Mucosa of gallbladder (tissue), 1 donor: ENCODE results near the gene RASSF4. TPM values are rescaled to one million over a fixed set of nuclear protein-coding genes. Genes with fewer than 3 reads are reported as not detected.

Experiments
- DNase-seq: peaks from one replicate; pipeline ENCODE4 v3.0.0-alpha.2; 2020; ENCODE audit warnings: low spot score
- total RNA-seq: library from RNA; stranded (reverse); gene quantifications from one replicate; pipeline ENCODE4 v1.2.1, GENCODE V29; 2021
- donor health status: DM: no; HTN: no; CAD: no.

The RASSF4 gene
- total RNA-seq, 1 donor from 2014 or later: 41.9 TPM

DNA sequence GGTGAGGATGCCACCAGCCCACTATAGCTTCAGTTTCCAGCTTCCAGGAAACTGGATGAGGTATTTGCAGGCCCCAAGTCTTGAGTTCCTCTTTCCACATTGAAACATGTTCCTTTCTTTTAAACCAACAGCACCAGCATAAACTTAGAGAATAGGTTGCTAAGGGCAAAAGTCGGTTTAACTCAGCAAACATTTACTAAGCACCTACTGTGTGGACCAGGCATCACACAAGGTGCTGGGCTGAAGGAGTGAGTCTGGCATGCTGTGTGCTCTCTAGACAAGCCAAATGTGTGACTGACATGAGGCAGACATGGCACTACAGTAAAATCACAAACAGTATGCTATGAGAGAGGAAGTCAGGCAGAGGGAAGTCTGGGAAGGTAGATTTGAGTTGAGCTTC lies 11.0 kb upstream of the RASSF4 start:
- DNase-seq: no peak

DNA sequence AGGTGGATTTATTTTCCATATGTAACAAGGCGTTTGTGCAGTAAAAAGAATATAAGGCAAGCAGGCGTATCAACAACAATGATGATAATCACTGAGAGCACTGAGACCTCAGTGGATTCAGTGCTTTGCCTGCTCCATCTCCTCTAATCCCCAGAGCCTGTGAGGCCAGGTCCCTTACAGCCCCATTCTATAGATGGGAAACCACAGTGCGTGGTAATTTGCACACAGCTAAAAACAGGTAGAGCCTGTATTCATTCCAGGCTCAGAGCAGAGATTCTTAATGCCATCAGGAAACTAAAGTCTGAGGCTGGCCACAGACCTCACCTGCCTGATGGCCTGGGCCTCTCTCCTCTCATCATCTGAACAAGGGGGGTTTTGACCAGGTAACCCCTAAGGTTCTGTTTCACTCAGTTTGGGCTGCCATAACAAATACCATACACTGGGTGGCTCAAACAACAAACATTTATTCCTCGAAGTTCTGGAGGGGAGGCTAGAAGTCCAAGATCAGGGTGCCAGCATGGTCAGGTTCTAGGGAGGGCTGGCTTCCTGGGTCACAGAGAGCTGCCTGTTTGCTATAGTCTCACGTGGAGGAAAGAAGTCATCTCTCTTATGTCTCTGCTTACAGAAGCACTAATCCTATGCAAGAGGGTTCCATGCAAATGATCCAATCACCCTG lies 10.3 kb upstream of the RASSF4 start:
- DNase-seq: no peak

DNA sequence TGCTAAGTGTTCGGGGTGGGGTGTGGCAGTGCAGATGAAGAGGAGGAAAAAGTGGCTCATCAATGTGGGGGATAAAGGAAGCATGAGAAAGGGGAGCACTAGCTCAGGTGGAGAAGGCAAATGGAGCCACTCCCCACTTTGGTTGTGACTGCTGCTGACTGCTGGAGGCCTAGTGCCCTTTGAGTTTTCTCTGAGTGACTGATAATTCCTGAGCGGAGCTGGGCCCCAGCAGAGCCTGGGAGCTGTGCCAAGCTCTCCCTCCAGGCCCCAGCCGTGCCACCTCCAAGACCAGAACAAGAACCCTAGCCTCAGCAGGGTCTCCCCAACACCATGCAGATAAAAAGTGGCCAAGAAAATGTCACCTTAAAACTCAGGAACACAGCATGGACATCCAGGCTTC lies 9.7 kb upstream of the RASSF4 start:
- DNase-seq: no peak

DNA sequence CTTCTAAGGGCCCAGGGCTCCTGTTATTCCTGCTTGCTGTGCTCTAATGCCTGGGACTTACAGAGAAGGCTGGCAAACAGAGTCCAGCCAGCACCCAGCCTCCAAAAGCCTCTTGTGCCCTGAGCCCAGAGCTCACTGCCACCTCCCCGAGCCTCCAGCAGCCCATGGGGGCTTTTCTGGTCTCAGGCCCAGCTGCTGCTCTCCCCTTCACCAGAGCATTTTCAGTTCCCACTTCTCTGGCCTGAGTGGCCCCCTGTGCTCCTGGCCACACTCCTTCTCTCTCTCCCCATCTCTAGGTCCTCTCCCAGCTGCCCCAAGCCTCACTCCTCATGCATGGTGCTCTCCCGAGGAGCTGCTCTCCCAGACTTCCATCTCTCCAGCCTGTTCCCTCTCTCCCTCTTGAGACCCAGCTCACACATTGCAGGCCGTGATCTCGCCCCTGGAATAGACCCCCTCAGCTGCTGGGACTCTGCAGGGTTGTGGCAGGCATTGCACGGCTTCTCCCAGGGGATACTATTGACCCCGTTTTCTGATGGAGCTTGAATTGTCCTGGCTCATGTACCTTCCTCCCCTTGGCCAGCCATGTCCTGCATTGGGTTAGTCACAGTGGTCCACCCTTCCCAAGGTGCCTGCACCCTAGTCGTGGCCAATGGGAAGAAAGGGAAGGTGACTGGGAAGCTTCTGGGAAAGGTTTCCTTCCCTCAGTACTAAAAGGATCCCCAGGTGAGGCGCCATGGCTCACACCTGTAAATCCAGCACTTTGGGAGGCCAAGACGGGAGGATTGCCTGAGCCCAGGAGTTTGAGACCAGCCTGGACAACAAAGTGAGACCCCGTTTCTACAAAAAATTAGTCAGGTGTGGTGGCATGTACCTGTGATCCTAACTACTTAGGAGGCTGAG lies 9.0 kb upstream of the RASSF4 start:
- no peak for DNase-seq

DNA sequence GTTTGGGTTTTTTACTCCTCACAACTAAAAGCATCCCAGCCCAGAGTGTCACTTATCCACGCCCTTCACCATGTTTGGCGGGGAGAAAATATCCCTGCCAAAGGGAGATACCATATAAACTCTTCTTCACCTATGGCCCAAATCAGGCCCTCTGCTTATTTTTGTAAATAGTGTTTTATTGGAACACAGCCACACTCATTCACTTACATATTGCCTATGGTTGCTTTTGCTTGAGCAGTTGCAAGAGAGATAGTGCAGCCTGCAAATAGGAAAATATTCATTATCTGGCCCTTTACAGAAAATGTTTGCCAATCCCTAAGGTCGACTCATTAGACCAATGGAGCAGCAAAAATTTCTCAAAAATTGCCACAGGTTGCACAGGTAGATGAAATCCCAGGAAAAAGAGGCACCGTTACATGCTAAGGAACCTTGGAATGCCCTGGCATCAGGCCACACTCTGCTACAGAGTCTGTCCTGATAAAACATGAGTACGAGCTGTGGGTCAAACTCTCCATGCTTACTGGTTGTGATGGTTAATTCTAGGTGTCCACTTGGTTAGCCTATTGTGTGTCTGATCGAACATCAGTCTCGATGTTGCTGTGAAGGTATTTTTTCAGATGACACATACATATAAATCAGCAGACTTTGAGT lies 7.9 kb upstream of the RASSF4 start:
- no peak for DNase-seq

DNA sequence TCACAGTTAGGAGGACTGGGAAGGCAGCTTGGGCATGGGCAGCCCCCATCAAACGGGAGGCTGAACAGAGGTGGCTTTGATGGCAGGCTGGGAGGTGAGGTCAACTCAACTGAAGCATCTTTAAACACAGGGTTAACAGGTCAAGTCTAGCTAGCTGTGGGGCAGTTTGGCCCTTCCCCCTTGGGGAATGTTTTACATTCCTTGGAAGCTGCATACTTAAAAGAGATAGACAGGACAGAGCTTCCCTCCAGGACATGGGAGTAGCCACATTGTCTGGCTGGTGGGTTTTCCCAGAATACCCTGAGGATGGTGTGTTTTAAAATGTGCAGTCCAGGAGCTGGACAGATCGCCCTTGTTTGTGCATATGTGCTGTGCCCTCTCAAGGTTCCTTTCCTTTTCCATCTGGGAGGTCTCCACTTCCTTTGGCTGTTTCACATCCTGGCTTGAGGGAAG lies 6.8 kb upstream of the RASSF4 start:
- no peak for DNase-seq

DNA sequence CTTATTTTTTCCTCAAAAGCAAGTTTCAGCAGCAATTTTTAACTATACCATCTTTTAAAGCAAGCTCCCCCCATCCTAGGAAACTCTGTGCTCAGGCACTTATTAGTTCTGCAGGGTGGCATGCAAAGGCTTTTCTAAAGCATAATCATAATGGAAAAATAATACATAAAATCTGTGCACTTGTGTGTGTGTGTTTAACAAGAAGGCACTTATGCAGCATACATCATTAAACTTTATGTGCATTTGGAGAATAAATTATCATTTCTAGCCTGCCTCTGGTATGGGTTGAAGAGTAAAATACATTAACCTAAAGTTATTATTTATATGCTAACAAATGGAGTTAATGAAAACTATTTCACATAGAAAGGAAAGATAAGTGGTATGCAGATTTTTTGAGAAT lies 5.6 kb upstream of the RASSF4 start:
- peak; percentile 1 for DNase-seq

DNA sequence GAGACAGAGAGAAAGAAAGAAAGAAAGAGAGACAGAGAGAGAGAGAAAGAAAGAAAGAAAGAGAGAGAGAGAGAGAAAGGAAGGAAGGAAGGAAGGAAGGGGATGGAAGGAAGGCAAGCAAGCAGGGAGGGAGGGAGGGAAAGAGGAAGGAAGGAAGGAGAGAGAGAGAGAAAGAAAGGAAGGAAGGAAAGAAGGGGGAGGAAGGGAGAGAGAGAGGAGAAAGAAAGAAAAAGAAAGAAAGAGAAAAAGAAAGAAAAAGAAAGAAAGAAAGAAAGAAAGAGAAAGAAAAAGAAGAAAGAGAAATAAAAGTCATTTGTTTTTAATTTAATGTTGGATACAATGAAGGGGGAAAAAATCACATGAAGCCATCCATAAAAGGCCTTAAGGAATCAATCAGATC lies 4.6 kb upstream of the RASSF4 start:
- no peak for DNase-seq

DNA sequence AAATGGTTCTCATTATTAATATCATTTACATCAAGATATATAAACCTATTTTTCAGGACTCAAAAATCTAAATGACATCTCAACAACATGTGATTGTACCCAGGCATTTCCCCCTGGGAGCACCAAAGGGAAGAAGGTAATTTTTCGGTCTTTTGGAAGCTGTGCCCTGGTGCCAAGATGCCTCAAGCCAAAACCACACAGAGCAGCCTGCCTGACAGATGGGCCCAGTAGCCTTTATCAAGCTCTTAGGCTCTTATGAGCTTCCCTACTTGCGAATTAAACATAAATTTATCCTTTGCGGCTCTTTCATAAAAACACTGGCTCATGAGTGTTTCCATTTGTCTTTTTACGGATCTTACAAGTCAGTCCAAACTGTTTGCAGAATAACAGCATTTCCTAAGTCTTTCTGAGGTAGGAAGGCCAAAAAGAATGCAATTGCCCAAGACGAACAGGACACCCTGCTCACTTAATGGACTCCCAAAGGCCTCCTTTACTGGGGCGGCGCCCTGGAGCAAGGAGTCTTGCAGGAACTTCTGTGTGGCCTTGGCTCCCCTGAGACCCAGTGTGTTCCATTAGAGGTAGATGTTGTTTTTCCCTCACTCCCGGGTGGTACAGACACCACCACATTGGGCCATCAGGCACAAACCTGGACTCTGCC lies 4.1 kb upstream of the RASSF4 start:
- peak; percentile 8 for DNase-seq

DNA sequence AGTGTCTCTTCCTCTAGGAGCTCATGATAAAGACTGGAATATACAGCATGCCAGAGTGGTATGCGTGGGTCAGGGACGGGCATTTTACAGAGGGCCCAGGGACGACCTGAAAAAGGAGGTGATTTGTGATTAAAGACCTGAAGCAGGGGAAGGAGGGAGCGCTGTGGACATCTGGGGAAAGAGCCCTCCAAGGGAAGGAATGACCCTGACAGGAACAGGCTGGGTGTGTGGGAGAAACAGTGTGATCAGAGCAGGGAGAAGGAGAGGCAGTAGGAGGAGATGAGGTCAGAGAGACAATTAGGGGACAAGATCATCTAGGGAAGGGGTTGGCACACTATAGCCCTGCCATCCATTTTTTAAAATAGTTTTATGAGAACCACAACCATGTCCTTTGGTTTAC lies 3.4 kb upstream of the RASSF4 start:
- DNase-seq: peak; percentile 6

DNA sequence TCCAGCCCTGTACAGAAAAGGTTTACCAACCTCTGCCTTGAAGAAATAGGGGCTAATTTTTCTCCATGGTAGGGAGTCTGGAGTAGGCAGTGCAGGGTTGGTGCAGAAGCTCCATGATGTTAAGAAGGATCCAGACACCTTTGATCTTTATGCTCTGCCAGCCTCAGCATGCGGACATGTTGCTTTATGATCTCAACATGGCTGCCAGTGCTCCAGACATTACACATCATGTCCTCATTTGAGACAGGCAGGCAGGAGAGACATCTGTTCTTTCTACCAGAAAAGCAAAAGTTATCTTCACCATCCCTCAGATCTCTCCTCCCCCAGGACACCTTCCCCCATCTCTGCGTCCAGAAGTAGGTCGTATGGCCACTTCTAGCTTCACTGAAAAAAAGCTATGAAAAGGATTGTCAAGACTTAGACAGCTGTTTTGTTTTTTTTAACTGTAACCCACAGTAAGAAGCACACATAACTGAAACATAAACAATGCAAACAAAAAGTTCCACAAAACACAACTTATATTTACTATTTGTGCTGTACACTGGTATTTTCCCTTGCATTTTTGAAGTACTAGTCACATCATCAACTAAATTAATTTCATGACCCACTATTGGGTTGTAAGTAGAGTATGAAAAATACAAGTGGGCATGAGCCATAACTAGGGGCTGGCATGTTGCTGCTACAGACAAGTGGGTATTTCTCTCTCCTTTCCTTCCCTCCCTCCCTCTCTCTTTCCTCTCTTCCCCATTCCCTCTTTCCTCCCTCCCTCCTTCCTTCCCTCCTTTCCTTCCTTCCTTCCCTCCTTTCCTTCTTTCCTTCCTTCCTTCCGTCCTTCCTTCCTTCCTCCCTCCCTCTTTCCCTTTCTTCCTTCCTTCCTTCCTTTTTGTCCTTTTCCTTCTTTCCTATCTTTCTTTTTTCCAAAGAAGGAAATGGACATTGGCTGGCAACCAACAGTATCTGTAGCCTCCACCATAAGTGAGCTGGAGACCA lies 2.6 kb upstream of the RASSF4 start:
- peak; percentile 5 for DNase-seq

DNA sequence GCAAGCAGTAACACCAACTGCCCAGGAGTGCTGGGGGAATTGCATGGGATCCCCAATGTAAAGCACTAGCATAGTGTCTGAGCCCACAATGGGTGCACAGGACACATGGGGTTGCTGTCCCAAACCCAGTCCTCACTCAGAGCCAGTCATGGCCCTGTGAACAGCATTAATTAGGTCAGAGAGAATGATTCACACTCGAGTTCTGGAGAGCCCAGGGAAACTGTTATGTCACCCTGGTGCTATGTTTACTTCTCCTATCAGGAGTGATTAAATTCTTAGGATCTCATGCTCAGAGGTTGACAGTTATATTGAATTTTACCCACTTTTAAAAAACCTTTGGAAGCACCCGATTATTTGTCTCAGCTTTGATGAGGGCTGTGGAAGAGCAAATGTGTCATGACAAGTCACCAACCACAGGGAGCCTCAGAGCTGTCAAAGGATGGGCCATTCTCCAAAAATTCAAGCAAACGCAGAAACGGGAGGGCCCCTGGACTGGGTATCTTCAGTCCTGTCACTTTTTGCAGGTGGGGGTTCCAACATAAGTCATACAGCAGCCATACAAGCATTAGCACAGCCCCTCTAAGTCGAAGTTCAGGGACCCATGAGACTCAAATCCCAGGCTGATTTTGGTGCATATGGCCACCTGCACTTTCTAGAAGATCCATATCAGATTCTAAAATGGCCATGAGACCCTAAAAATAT lies 1.3 kb upstream of the RASSF4 start:
- peak; percentile 22 for DNase-seq

DNA sequence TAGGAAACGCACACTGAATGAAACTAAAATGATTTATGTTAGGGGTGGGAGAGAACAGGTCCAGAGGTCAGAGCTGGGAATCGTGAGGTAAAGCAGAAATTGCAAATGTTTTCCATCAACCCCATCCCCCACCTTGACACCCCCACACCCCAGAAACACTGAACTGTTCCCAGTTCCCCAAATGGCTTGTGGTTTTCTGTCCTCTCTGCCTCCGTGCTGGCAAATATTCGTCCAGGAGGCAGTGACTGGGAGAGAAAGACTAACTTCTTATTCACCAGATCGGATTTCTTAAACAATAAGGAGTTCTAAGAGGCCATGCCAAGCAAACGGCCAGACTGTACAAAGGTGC lies 730 bp upstream of the RASSF4 start:
- DNase-seq: no peak

DNA sequence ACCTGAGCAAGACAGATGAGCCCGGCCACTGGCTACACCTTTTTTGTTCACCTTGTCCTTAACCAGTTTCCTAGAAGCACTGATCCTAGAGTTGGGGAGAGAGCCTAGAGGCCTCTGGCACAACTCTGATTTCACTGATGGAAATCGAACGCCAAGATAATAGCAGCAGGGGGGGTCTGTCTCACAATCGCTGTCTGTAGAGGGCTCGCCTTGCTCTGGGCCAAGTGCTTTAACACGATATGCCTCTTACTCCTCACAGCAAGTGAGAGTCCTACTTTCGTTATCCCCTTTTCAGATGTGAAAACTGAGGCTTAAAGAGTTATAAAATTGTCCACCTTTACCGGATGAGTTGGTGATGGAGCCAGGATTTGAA lies 472 bp downstream of the RASSF4 start:
- DNase-seq: peak; percentile 10

DNA sequence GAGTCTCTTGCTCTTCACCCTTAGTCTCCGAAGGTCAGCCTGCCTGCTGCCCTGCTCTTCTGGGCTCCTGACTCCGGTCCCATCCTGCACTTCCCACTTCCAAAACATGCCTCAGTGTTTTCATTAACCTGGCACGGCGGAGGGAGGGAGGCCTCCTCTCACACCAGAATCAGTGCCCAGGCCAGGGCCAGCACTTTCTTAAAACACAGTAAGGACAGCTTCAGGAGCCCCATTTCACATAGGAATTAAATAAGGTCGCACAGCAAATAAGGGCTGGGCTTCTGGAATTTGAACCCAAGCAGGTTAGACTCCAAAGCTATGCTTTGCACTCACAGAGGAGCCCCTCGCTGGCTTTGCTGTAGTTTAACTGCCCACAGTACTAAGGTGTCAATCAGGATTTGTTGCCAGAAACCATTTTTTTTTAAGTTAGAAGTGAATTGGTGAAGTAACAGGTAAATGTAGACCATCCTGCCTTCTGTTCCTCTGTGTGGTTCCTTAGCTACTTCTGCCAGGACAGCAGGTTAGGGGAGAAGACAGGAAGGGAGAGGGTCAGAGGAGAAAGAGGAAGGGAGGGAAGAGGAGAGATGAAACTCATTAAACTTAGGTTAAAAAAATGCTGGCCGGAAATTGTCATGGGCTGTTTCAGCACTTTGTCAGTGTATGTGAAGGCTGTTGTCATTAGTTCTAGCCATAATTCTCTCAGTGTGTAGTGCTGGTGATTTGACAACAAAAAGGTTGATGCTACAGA lies 1.1 kb downstream of the RASSF4 start:
- DNase-seq: peak; percentile 9

DNA sequence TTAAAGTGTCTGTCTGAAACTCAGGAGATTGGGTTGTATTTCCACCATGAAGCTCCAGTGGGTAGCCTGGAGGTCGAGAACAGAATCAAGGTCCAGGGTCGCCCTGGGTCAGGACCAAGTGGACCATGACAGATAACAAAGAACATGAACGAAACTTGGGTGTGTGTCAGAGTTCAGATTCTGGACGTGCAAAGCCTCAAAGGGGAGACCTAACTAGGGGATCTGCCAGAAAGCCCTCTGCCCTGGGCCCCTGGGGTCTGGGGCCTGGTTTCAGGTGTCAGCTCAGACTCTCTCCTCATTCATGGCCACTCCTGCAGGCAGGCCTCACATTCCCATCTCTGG lies 1.6 kb downstream of the RASSF4 start:
- peak; percentile 9 for DNase-seq

DNA sequence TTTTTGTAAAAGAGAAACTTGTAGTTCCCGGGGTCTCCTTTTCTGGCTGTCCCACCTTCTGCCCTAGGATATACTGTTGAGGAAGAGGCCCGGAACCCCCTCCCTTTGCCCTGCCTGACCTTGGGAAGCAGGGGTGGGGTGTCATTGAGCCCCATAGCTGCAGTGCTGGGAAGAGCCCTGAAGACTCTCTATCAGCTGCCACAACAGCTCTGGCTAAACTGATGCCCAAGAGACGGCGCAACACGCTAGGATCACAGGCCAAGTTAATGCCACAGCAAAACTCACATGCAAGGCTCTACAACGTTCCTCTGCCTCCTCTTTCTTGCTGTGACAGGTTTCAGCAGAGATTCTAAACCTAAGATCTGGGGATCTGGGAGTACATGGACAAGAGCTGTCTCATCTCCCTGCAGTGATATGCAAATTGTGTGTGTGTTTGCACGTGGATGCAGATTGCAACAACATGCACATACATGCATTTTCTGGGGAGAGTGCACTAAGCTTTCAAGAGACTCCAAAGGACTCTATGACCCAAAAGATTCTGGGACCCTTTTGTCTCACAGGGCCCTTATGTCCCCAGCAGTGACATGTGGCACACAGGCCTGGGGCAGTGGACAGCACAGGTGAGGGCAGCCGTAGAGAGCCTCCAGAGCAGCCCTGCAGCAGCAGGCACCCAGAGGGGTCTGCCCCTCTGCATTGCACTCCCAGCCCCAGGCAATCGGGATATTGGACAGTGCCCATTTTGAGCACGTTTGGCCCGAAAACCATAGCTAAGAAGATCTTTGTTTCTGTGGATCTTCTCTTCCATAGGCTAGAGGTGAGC lies 2.5 kb downstream of the RASSF4 start:
- DNase-seq: peak; percentile 8

DNA sequence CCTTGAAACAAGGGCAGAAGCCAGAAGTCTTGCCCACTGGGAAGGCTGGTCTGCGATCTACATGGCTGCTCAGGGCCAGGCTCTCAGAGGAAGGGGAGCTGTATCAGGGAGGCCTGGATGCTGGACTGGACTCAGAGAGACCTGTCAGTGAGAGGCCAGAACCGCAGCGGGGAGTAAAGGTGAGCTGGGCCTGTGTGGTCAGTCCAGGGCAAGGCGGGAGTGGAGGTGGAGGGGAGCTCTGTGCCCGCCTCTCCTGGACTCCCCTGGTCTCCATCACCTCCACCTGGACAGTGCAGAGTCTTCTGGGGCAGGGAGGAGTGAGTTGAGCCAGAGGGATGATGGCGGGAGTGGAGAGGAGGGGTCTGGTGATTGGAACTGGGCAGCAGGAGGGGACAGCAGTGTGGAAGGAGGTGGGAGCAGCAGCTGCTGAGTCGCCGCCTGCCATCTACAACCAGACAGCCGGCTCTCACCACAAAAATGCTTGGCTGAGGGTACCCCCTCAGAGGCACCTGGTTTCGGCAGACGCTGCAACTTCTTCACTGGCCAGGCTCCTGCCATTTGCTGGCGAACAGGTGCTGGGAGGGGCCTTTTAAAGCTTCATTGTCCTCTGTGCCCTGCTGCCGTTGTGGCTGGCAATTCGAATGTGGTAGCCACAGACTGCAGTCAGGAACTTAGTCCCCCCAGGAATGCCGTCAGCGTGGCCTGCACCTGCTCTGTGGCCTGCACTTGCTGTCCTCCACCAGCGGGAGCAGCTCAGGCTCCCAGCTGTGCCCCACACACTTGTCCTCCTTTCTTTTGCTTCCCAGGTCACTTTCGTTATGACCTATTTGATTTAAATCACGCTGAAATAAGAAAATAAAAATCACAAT lies 3.5 kb downstream of the RASSF4 start:
- DNase-seq: peak; percentile 12
